SK-N-DZ (cell line): ENCODE data around the gene PABPN1. TPM values are rescaled to one million over a fixed set of nuclear protein-coding genes. Genes with fewer than 3 reads are reported as not detected.
"Not testable (repeated sequence)": the region's sequence is repeated elsewhere in the genome, so short reads cannot be mapped to it uniquely, and the experiment has no call there.

Source experiments
- DNase-seq: peaks from one replicate; pipeline ENCODE4 v3.0.0-alpha.2; 2015; ENCODE audit warnings: low spot score
- polyA plus RNA-seq, 2 experiments: library from polyadenylated mRNA; depleted of rRNA; stranded (reverse); fragments of >200 nt; gene quantifications; 2 replicates each; pipeline ENCODE4 v1.2.3, GENCODE V29; 2014

PABPN1 gene
- polyA plus RNA-seq (2014; cell fraction: cytosol; rRNA removed): 142 and 147 TPM in 2 replicates
- polyA plus RNA-seq (2014; cell fraction: nucleus; rRNA removed): 567 and 701 TPM in 2 replicates

DNA sequence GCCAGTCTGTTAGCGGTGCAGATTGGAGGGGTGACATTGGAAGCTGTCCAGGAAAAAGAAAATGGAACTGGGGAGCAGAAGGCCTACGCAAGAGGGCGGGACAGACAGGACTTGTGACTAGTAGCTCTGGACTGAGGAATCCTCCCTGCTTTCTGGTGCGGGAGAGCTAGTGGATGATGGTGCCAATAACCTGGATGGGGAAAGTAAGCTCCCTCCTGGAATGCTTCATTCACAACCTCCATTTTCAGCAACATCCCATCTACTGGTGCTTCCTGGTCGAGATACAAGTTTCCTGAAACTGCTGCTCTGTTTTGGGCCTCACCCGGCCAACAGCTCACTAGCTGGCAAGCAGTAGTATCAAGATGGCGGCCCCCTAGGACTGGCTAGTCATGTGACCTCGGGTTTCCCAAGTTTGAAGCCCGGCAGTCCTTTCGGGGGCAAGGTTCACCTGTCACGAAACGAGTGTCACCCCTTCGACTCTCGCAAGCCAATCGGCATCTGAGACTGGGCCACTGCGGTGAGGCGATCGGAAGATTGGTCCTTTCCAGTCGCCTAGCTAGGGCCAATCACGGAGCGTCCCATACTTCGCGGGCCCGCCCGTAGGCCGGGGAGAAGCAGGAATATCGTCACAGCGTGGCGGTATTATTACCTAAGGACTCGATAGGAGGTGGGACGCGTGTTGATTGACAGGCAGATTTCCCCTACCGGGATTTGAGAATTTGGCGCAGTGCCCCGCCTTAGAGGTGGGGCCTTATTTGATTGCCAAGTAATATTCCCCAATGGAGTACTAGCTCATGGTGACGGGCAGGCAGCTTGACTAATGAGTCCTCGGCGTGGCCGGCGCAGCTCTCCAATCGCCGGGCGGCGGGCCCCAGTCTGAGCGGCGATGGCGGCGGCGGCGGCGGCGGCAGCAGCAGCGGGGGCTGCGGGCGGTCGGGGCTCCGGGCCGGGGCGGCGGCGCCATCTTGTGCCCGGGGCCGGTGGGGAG, at the start of gene PABPN1:
Gene PABPN1 (plus strand): TSS at position 874 of the 988 bp plus-strand sequence. CDS start 13 bp downstream, at position 887.
- DNase-seq: peak; percentile 100

DNA sequence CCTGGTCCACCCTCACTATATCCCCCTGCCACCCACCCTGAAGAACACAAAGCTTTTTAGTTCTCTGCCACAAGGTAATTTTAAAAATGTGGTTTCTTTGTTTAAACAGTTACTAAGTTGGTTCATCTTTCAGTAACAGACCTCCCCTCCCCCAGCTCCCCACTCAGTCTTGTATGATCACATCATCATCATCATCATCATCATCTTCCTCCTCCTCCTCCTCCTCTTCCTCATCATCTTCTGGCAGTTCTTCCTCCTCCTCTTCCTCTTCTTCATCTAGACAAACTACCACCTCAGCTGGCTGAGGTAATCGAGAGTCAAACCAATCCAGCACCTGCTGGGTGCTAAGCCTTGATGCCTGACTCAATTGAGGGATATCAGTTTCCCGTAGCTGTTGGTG, 45.8 kb upstream of the PABPN1 start:
- no peak for DNase-seq

GRCh38 chr14:23277189-23277588, 44.1 kb upstream of the PABPN1 start:
- no peak for DNase-seq

- DNase-seq: not testable (repeated sequence)
Observed at GRCh38 chr14:23277928-23278327, 43.3 kb upstream of the PABPN1 start.

DNA sequence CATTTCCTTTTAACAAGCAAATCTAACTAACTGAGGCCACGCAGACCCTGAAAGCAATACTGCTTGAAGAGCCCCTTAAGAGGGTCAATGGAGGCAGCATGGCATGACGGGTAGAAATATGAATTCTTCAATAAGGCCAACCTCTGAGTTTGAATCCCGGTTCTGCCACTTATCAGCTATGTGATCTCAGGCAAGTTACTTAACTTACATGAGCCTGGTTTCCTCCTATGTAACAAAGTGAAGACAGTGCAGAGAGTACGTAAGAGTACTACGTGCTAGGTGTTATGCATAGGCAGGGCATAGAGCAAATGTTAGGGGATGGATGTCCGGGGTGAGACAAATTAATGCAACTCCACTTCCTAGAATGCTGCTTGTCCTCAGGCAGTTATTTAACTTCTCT, 40.0 kb upstream of the PABPN1 start:
- no peak for DNase-seq

GRCh38 chr14:23284654-23285529, 36.4 kb upstream of the PABPN1 start:
- DNase-seq: no peak

- no peak for DNase-seq
Observed at GRCh38 chr14:23285530-23286019, 35.7 kb upstream of the PABPN1 start.

DNA sequence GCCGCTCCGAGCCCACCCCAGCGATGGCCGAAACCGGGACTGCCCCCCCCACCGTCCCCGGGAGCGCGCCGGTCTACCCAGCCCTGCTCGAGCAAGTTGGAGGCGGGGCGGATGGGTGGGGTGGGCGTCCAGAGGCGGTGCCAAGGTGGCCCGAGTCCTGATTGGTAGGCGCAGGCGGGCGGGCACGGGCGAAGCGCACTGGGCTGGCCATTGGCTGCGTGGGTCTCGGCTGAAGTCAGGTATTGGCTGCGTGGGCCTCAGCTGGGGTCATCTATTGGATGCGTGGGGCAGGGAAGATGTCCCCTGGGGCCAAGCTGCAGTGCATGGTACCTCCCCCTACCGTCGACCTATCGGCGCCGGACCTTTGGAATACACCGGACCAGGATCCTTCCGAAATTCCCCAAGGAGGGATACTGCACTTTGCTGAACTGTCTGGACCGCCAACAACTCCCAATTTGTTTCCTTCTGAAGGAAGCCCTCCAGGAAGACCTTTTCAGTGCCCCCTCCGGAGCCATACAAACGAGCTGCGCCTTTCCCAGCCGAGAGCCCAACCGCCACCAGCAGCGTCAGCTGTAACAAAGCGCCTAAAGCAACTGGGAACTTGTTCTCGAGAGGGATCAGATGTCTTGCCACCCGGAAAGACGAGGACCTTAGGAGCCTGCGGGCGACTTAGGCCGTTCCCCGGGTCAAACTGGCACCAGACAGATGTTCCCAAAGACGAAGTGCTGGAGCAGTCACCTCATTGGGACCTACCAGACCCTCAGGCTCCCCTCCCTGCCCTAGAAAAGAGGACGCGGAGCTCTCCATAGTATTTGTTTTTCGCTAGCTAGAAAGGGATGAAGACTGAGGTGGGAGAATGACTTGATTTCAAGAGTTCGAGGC, 35.0 kb upstream of the PABPN1 start, which contains the start of gene HOMEZ:
Gene HOMEZ (minus strand): TSS at position 113 of the 882 bp plus-strand sequence. CDS start 180 bp downstream, outside the sequence.
- peak; percentile 99 for DNase-seq

GRCh38 chr14:23286902-23287479, 34.3 kb upstream of the PABPN1 start:
- DNase-seq: no peak

GRCh38 chr14:23294734-23295561, 26.3 kb upstream of the PABPN1 start:
- peak; percentile 70 for DNase-seq

DNA sequence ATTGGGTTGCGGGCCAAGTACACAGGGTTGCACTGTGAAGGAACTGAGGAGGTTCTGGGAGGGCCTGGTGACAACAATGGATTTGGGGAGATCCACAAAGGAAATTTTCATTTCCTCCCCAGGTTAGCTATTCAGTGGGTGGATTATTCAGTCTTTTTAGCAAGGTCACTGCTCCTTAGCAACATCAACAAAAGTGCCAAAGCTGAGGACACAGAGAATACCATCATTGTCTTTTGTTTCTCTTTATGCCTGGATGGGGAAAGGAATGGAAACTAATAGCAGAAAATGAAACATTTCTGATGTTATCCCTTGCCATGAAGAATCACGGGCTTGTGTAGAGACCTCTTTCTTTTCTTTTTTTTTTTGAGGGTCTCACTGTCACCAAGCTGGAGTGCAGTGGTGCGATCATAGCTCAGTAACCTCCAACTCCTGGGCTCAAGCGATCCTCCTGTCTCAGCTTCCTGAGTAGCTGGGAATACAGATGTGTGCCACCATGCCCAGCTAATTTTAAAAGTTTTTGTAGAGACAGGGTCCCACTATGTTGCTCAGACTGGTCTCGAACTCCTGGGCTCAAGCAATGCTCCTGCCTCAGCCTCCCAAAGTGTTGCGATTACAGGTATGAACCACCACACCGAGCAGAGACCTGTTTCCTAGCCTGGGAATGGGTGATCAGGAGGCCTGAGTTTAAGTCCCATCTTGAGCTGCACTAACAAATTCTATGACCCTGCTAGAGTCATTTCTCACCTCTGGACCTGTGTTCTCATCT, 25.1 kb upstream of the PABPN1 start:
- DNase-seq: no peak

DNA sequence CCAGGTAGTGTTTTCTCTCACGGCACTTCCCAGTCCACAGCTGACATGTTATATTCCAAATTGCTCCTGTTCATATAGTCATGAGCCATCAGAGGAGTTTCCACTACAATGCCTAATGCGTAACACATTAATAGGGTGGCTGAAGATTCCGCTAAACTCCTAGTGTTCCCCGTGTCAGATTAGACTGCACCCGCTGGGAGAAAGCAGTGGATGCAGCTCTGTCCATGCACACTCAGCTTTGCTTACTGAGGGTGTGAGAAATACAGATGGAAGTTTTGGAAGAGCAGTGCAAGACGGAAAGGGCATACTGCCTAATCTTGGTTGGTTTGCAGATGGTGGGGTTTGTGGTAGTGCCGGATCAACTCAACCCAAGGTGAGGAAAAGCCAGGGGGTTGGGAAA, 24.2 kb upstream of the PABPN1 start:
- no peak for DNase-seq

- no peak for DNase-seq
Observed at GRCh38 chr14:23297611-23298277, 23.5 kb upstream of the PABPN1 start.

DNA sequence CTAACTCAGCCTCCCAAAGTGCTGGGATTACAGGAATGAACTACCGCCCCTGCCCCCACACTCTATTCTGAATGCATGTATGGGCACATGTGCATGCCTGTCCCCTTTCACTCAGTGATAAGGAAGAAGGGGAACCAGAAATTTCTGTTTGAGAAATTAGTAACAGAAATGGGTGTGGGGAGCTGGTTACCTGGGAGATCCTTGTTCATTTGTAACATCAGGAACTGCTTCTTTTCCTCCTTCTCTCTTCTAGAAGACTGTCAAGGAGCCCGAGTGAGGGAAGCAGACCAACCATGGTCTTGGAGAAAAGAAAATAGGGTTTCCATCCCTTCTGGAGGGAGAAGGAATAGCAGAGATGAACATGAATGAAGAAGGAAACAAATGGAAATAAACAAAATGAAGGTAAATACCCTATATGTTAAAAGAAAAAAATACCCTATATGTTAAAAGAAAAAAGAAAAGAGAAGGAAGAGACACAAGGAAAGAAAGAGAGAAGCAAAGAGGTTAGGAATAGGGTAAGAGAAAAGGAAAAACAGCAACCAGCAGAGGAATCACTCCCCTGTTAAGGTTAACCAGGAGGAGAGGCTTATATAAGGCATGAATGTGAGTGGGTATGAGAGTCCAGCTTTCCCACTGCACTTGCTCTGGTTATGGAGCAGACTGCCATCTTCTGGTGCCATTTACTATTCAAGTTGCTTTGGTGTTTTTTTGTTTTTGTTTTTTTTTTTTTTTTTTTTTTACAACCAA, 21.9 kb upstream of the PABPN1 start:
- DNase-seq: peak; percentile 42

GRCh38 chr14:23299986-23300686, 21.1 kb upstream of the PABPN1 start:
- no peak for DNase-seq

DNA sequence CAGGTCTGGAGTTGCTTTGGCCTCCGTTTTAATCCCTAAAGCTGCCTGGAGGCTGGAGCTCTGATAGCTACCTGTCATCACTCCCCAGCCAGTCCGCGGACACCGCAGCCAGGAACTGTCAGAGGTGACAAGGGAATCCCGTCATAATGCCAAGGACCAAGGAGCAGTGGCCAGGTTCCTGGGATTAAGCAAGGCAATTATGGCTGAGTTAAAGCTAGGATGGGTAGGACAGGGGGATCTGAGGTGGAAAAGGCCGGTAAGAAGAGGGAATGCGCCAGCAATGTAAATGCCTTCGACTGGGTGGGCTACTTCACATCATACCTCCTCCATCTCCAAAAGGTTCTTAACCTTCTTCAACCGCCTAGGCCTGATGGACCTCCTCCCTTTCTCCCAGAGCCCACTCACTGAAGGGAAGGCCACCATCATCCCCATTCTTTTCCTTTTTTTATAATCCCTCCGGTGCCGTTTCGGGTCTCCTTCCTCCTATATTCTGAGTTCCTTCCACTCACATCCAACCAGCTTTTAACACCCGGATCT, 20.5 kb upstream of the PABPN1 start:
- DNase-seq: no peak
